Testis (tissue), 2 donors: ENCODE results near the gene MADCAM1.

Experiments
- POLR2A ChIP-seq: fragments of 450-650 bp; IDR thresholded peaks from one replicate; pipeline ENCODE4 v1.6.1; 2017; ENCODE audit warnings: antibody characterized with exemption, mild to moderate bottlenecking, moderate library complexity
- TF ChIP-seq, protein P1 (sequence below), 3 experiments: fragments of 450-650 bp in 2 of 3; fragments of 200-600 bp in 1 of 3; sonication (generic) in 1 of 3; IDR thresholded peaks; one replicate each; pipeline ENCODE4 v1.5.1; 2016 to 2019; ENCODE audit warnings: antibody characterized with exemption in 3 of 3, mild to moderate bottlenecking in 2 of 3, moderate library complexity in 1 of 3

DNA sequence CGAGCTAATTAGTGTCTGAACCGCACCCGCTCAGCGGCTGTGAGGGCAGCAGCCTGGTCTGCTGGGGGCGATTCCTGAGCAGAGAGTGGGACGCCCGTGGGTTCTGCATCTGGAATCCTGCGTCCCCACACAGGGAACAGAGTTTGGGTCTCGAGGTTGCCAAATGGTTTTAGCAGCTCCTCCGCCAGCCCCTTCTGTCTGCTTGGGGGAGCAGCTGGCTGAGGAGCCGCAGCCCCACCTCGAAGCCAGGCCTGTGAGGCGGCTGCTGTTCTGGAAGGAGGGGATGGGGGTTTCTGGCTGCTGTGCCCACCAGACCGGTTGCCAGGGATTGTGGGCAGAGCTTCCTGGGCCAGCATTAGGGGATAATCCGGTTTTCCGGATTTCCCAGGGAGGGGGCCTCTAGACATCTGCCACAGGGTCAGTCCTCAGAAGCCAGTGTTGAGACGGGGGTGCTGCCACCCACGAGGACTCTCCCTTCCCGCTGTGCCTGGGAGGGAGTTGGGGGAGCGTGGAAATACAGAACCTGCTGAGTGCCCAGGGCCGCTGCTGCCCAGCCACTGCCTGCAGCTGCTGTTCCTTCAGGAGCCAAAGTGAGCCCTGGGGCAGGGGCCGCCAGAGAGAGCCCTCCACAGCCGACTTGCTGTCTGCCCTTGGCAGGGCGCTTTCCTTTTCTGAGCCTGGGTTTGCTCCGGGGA lies 37.2 kb downstream of the MADCAM1 start:
- TF ChIP-seq, protein P1, sequence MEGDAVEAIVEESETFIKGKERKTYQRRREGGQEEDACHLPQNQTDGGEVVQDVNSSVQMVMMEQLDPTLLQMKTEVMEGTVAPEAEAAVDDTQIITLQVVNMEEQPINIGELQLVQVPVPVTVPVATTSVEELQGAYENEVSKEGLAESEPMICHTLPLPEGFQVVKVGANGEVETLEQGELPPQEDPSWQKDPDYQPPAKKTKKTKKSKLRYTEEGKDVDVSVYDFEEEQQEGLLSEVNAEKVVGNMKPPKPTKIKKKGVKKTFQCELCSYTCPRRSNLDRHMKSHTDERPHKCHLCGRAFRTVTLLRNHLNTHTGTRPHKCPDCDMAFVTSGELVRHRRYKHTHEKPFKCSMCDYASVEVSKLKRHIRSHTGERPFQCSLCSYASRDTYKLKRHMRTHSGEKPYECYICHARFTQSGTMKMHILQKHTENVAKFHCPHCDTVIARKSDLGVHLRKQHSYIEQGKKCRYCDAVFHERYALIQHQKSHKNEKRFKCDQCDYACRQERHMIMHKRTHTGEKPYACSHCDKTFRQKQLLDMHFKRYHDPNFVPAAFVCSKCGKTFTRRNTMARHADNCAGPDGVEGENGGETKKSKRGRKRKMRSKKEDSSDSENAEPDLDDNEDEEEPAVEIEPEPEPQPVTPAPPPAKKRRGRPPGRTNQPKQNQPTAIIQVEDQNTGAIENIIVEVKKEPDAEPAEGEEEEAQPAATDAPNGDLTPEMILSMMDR (IDR thresholded peaks at IDR 0.05): no peak
- TF ChIP-seq POLR2A: no peak
